Thoracic aorta (tissue), 2 donors: ENCODE measurements around the gene SPAG17. TPM values are rescaled to one million over a fixed set of nuclear protein-coding genes. Genes with fewer than 3 reads are reported as not detected.

Source experiments
- ATAC-seq: fragments of 150-250 bp; one replicate; pipeline ENCODE4 v1.8.0; 2017; ENCODE audit warnings: low read depth; ENCODE audit not compliant: insufficient number of reproducible peaks, low FRiP score
- DNase-seq: peaks from one replicate; pipeline ENCODE4 v3.0.0-alpha.2; 2020; ENCODE audit warnings: low spot score
- H3K27ac ChIP-seq, 2 donors: fragments of 200-600 bp; sonication (generic); 1 replicate in 1 of 2; 2 replicates in 1 of 2; pipeline ENCODE4 v1.5.1; 2016; ENCODE audit warnings: mild to moderate bottlenecking in 2 of 2, moderate library complexity in 2 of 2
- H3K27me3 ChIP-seq: fragments of 200-600 bp; sonication (generic); replicated peaks from 2 replicates; pipeline ENCODE4 v1.6.0; 2016; ENCODE audit warnings: mild to moderate bottlenecking; ENCODE audit not compliant: insufficient read depth
- H3K36me3 ChIP-seq: fragments of 200-600 bp; sonication (generic); one replicate; pipeline ENCODE4 v1.5.1; 2016
- H3K4me1 ChIP-seq, 2 donors: fragments of 200-600 bp; sonication (generic); 1 replicate in 1 of 2; 2 replicates in 1 of 2; pipeline versions ENCODE4 v1.5.1 to v1.6.0; 2016; ENCODE audit warnings: low read depth in 2 of 2, mild to moderate bottlenecking in 1 of 2; ENCODE audit not compliant: control insufficient read depth in 1 of 2
- H3K4me3 ChIP-seq: fragments of 200-600 bp; sonication (generic); 2 replicates; pipeline ENCODE4 v1.5.1; 2016; ENCODE audit warnings: mild to moderate bottlenecking
- H3K9me3 ChIP-seq: fragments of 200-600 bp; sonication (generic); 2 replicates; pipeline ENCODE4 v1.5.1; 2016
- total RNA-seq, 2 donors: library from RNA; depleted of rRNA; stranded (reverse); fragments of >200 nt; gene quantifications; one replicate each; pipeline versions ENCODE4 v1.1.0 to v1.2.3, GENCODE V29; 2016
- TF ChIP-seq, protein P1 (sequence below): fragments of 200-600 bp; sonication (generic); IDR thresholded peaks from one replicate; pipeline ENCODE4 v1.5.1; 2019; ENCODE audit warnings: antibody characterized with exemption

Gene SPAG17
- total RNA-seq, 2 donors from 2014 or later = not detected

DNA sequence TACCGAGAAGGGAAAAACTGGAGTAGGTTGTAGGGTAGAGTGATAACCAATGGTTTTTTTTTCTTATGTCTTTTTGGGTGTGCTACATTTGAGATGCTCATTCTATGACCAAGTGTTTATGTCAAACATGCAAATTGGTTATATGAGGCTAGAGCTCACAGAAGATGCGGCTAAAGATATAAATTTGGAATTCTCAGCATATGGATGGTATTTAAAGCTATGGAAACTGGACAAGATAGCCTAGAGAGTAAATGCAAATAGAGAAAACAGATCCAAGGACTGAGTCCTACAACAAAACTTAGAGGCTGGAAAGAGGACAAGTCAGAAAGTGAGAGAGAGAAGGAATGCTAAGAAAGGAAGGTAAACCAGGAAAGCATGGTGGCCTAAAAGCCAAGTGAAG, 263.0 kb downstream of the SPAG17 start:
- no peak for DNase-seq
- TF ChIP-seq, protein P1, sequence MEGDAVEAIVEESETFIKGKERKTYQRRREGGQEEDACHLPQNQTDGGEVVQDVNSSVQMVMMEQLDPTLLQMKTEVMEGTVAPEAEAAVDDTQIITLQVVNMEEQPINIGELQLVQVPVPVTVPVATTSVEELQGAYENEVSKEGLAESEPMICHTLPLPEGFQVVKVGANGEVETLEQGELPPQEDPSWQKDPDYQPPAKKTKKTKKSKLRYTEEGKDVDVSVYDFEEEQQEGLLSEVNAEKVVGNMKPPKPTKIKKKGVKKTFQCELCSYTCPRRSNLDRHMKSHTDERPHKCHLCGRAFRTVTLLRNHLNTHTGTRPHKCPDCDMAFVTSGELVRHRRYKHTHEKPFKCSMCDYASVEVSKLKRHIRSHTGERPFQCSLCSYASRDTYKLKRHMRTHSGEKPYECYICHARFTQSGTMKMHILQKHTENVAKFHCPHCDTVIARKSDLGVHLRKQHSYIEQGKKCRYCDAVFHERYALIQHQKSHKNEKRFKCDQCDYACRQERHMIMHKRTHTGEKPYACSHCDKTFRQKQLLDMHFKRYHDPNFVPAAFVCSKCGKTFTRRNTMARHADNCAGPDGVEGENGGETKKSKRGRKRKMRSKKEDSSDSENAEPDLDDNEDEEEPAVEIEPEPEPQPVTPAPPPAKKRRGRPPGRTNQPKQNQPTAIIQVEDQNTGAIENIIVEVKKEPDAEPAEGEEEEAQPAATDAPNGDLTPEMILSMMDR = no peak
- Histone ChIP-seq H3K36me3 (peaks cover 21% of the 10 kb centered on the region), H3K27me3 (no peaks in the 10 kb centered on the region), H3K27ac (no peak overlapping the region), H3K4me3 (no peak overlapping the region), H3K4me1 (no peaks in the 10 kb centered on the region), H3K9me3 (no peaks in the 10 kb centered on the region)
- no peak for ATAC-seq

- Histone ChIP-seq H3K4me3 (no peak overlapping the region), H3K9me3 (no peaks in the 10 kb centered on the region), H3K4me1 (no peaks in the 10 kb centered on the region), H3K36me3 (peaks cover 39% of the 10 kb centered on the region), H3K27me3 (no peaks in the 10 kb centered on the region), H3K27ac (no peak overlapping the region)
- ATAC-seq (no peak), DNase-seq (no peak)
- TF ChIP-seq, protein P1 = no peak
Measured at GRCh38 chr1:117919376-117919775, 265.7 kb downstream of the SPAG17 start.

- Histone ChIP-seq H3K36me3 (peaks cover 24% of the 10 kb centered on the region), H3K27ac (no peak overlapping the region), H3K4me1 (no peaks in the 10 kb centered on the region), H3K27me3 (no peaks in the 10 kb centered on the region), H3K4me3 (no peak overlapping the region), H3K9me3 (no peaks in the 10 kb centered on the region)
- ATAC-seq = no peak
- TF ChIP-seq, protein P1 = no peak
- no peak for DNase-seq
Measured at GRCh38 chr1:117911051-117911450, 274.0 kb downstream of the SPAG17 start.

- Histone ChIP-seq H3K9me3 (no peaks in the 10 kb centered on the region), H3K4me3 (no peak overlapping the region), H3K27me3 (no peaks in the 10 kb centered on the region), H3K27ac (no peak overlapping the region), H3K36me3 (peaks cover 6% of the 10 kb centered on the region), H3K4me1 (no peaks in the 10 kb centered on the region)
- TF ChIP-seq, protein P1 = no peak
- no peak for ATAC-seq
- no peak for DNase-seq
Measured at GRCh38 chr1:117905019-117905418, 280.0 kb downstream of the SPAG17 start.

DNA sequence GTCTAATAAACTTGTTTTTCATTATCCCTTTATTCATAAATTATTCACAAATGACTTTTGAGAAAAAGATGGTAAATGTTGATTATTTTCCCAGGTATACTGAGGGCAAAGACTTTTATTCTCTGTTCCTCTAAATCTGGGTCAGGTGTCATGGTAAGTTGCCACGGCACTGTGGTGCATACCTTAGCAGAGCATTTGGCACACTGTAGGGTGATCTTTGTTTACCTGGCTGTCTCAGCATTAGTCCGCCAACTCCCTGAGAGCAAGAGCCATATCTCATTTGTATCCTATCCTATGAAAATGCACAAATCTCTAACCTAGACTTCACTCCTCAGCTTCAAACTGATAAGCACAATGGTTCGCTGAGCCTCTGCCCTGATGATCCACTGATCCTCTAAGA, 280.5 kb downstream of the SPAG17 start:
- DNase-seq = no peak
- Histone ChIP-seq H3K27me3 (no peaks in the 10 kb centered on the region), H3K9me3 (no peaks in the 10 kb centered on the region), H3K27ac (no peak overlapping the region), H3K4me1 (no peaks in the 10 kb centered on the region), H3K4me3 (no peak overlapping the region), H3K36me3 (peaks cover 6% of the 10 kb centered on the region)
- ATAC-seq = no peak
- TF ChIP-seq, protein P1 = no peak
